H1 (cell line): ENCODE measurements around the gene ROBO2. TPM values are rescaled to one million over a fixed set of nuclear protein-coding genes. Genes with fewer than 3 reads are reported as not detected.

Source experiments
- CTCF ChIA-PET: fragments of 300-600 bp; sonication (Branson Sonifier 250); formaldehyde crosslinking; loops from one replicate; lab custom pipeline; 2021; ENCODE audit not compliant: partially characterized antibody; lab: Charles Lee
- POLR2A ChIA-PET: fragments of 300-600 bp; sonication (Branson Sonifier 250); formaldehyde crosslinking; loops from one replicate; lab custom pipeline; 2021; ENCODE audit warnings: inconsistent platforms; ENCODE audit not compliant: partially characterized antibody; lab: Charles Lee
- DNase-seq, 2 experiments: peaks; one replicate each; pipeline versions ENCODE4 v3.0.0 to v3.0.0-alpha.2; 2010 to 2022; ENCODE audit warnings: low spot score in 2 of 2, low read depth in 1 of 2, mixed read lengths in 1 of 2
- FAIRE-seq: peaks from 2 replicates; lab custom pipeline; 2011; peaks lifted over from hg19 to GRCh38; lab: Jason Lieb, UNC
- H2AFZ ChIP-seq: 2 replicates; pipeline ENCODE4 v1.8.1; 2012; ENCODE audit warnings: low read length, inconsistent platforms
- H2AK5ac ChIP-seq: 2 replicates; pipeline ENCODE4 v1.6.1; 2013; ENCODE audit warnings: low read depth, low read length
- H2BK120ac ChIP-seq: replicated peaks from 2 replicates; pipeline ENCODE3; 2013; ENCODE audit warnings: low read depth, low read length, inconsistent platforms
- H2BK12ac ChIP-seq: 2 replicates; pipeline ENCODE4 v1.6.1; 2013; ENCODE audit warnings: low read depth, low read length
- H2BK15ac ChIP-seq: 2 replicates; pipeline ENCODE4 v1.6.1; 2013; ENCODE audit warnings: low read length
- H2BK20ac ChIP-seq: 2 replicates; pipeline ENCODE4 v1.6.1; 2013; ENCODE audit warnings: low read length
- H2BK5ac ChIP-seq: 2 replicates; pipeline ENCODE4 v1.6.1; 2013; ENCODE audit warnings: low read depth, low read length
- H3K14ac ChIP-seq: 2 replicates; pipeline ENCODE4 v1.6.1; 2013; ENCODE audit warnings: inconsistent platforms; ENCODE audit not compliant: insufficient read length
- H3K18ac ChIP-seq: 2 replicates; pipeline ENCODE4 v1.6.1; 2013; ENCODE audit warnings: low read length; ENCODE audit errors: extremely low read depth
- H3K23ac ChIP-seq: 2 replicates; pipeline ENCODE4 v1.6.1; 2013; ENCODE audit warnings: inconsistent platforms; ENCODE audit not compliant: insufficient read length
- H3K23me2 ChIP-seq: 2 replicates; pipeline ENCODE4 v1.6.1; 2013; ENCODE audit warnings: low read depth, low read length
- H3K27ac ChIP-seq: 2 replicates; pipeline ENCODE4 v1.6.1; 2011; ENCODE audit warnings: low read depth, low read length, inconsistent platforms
- H3K27me3 ChIP-seq, 4 experiments: replicated peaks in 1 of 4; 1 replicate in 1 of 4; 2 replicates in 3 of 4; pipeline versions ENCODE4 v1.6.1 to v1.8.1; 2011 to 2013; ENCODE audit warnings: low read length in 3 of 4, mild to moderate bottlenecking in 3 of 4, inconsistent platforms in 2 of 4, mixed read lengths in 2 of 4, moderate library complexity in 1 of 4; ENCODE audit not compliant: control insufficient read depth in 3 of 4, insufficient read depth in 3 of 4; ENCODE audit errors: extremely low read depth in 1 of 4
- H3K36me3 ChIP-seq, 4 experiments: 2 replicates each; pipeline versions ENCODE4 v1.6.1 to v1.8.1; 2011 to 2013; ENCODE audit warnings: mild to moderate bottlenecking in 4 of 4, low read length in 3 of 4, moderate library complexity in 2 of 4, control low read depth in 1 of 4, inconsistent platforms in 1 of 4; ENCODE audit not compliant: insufficient read depth in 4 of 4, control insufficient read depth in 2 of 4
- H3K4ac ChIP-seq: replicated peaks from 2 replicates; pipeline ENCODE3; 2013; ENCODE audit warnings: low read length, low read depth, mixed read lengths, inconsistent platforms; ENCODE audit not compliant: insufficient read length
- H3K4me1 ChIP-seq, 4 experiments: replicated peaks in 1 of 4; 1 replicate in 1 of 4; 2 replicates in 3 of 4; pipeline versions ENCODE4 v1.6.1 to v1.8.1; 2011 to 2013; ENCODE audit warnings: low read length in 3 of 4, inconsistent platforms in 2 of 4, mixed read lengths in 1 of 4; ENCODE audit not compliant: insufficient read depth in 4 of 4, control insufficient read depth in 3 of 4
- H3K4me2 ChIP-seq, 2 experiments: 2 replicates each; pipeline versions ENCODE4 v1.6.1 to v1.8.1; 2011 to 2013; ENCODE audit warnings: low read depth in 2 of 2, low read length in 2 of 2, control low read depth in 1 of 2, inconsistent platforms in 1 of 2, mild to moderate bottlenecking in 1 of 2; ENCODE audit not compliant: insufficient read depth in 1 of 2
- H3K4me3 ChIP-seq, 4 experiments: fragments of 200-600, 300-600 bp in 1 of 4; sonication (generic), shearing (Covaris generic), sonication (Bioruptor Twin) in 1 of 4; 2 replicates each; pipeline versions ENCODE4 v1.5.1 to v1.8.1; 2011 to 2016; ENCODE audit warnings: low read length in 4 of 4, low read depth in 3 of 4, control low read depth in 2 of 4, inconsistent platforms in 2 of 4, mild to moderate bottlenecking in 2 of 4, mixed read lengths in 1 of 4, moderate library complexity in 1 of 4; ENCODE audit not compliant: insufficient read depth in 2 of 4; ENCODE audit errors: extremely low read depth in 1 of 4
- H3K56ac ChIP-seq: replicated peaks from 2 replicates; pipeline ENCODE3; 2013; ENCODE audit warnings: low read depth, mild to moderate bottlenecking, mixed read lengths, low read length, inconsistent platforms; ENCODE audit not compliant: insufficient read length
- H3K79me1 ChIP-seq: 2 replicates; pipeline ENCODE4 v1.6.1; 2013; ENCODE audit warnings: low read depth, low read length, control low read depth
- H3K79me2 ChIP-seq, 2 experiments: 2 replicates each; pipeline versions ENCODE4 v1.6.1 to v1.8.1; 2012 to 2013; ENCODE audit warnings: low read length in 2 of 2, mild to moderate bottlenecking in 2 of 2, inconsistent platforms in 1 of 2; ENCODE audit not compliant: insufficient read depth in 2 of 2, control insufficient read depth in 1 of 2
- H3K9ac ChIP-seq, 4 experiments: replicated peaks in 1 of 4; 1 replicate in 1 of 4; 2 replicates in 3 of 4; pipeline versions ENCODE4 v1.6.1 to v1.8.1; 2011 to 2013; ENCODE audit warnings: low read depth in 3 of 4, low read length in 3 of 4, control low read depth in 2 of 4, mild to moderate bottlenecking in 2 of 4, moderate library complexity in 2 of 4, inconsistent platforms in 1 of 4; ENCODE audit errors: extremely low read depth in 1 of 4
- H3K9me3 ChIP-seq, 2 experiments: 2 replicates each; pipeline versions ENCODE4 v1.6.1 to v1.8.1; 2012 to 2013; ENCODE audit warnings: mild to moderate bottlenecking in 2 of 2, moderate library complexity in 2 of 2, control low read depth in 1 of 2, inconsistent platforms in 1 of 2, low read depth in 1 of 2, low read length in 1 of 2, mixed read lengths in 1 of 2; ENCODE audit not compliant: insufficient read depth in 2 of 2
- H4K20me1 ChIP-seq, 2 experiments: replicated peaks in 1 of 2; 2 replicates each; pipeline versions ENCODE3 to v1.8.1; 2011 to 2013; ENCODE audit warnings: inconsistent platforms in 2 of 2, low read length in 2 of 2, mild to moderate bottlenecking in 1 of 2; ENCODE audit not compliant: insufficient read depth in 2 of 2, control insufficient read depth in 1 of 2
- H4K5ac ChIP-seq: 2 replicates; pipeline ENCODE4 v1.6.1; 2013; ENCODE audit warnings: low read length, low read depth, mixed read lengths, inconsistent platforms; ENCODE audit not compliant: insufficient read length
- H4K8ac ChIP-seq: 2 replicates; pipeline ENCODE4 v1.8.0; 2013; ENCODE audit warnings: mild to moderate bottlenecking, moderate library complexity, low read length, inconsistent platforms; ENCODE audit not compliant: insufficient read depth; ENCODE audit errors: extremely low read depth
- H4K91ac ChIP-seq: replicated peaks from 2 replicates; pipeline ENCODE3; 2013; ENCODE audit warnings: low read length, mixed read lengths, inconsistent platforms; ENCODE audit not compliant: insufficient read length
- CEBPB ChIP-seq: IDR thresholded peaks from 2 replicates; pipeline ENCODE4 v1.6.1; 2012; ENCODE audit warnings: low read depth, low read length
- CTBP2 ChIP-seq: IDR thresholded peaks from 2 replicates; pipeline ENCODE4 v1.7.0; 2011; ENCODE audit warnings: borderline replicate concordance, mild to moderate bottlenecking, moderate library complexity, mixed read lengths, low read length; ENCODE audit not compliant: insufficient read depth, insufficient read length
- E2F6 ChIP-seq: IDR thresholded peaks from 2 replicates; pipeline ENCODE4 v1.6.1; 2012; ENCODE audit warnings: inconsistent platforms
- NRF1 ChIP-seq: IDR thresholded peaks from 2 replicates; pipeline ENCODE4 v1.6.1; 2011; ENCODE audit warnings: mild to moderate bottlenecking, low read depth, low read length, improper control_type of control experiment
- PHF8 ChIP-seq: fragments of 200-600 bp; sonication (generic); conservative IDR thresholded peaks from 2 replicates; pipeline ENCODE4 v1.7.1; 2012; ENCODE audit warnings: low read depth, mild to moderate bottlenecking, inconsistent platforms, low read length, moderate library complexity
- RXRA ChIP-seq: IDR thresholded peaks from 2 replicates; pipeline ENCODE4 v1.6.1; 2011; ENCODE audit warnings: low read depth, mild to moderate bottlenecking, low read length, moderate library complexity; ENCODE audit not compliant: insufficient read depth
- SIN3A ChIP-seq, 2 experiments: IDR thresholded peaks in 1 of 2; conservative IDR thresholded peaks in 1 of 2; 2 replicates each; pipeline ENCODE4 v1.6.1; 2011 to 2012; ENCODE audit warnings: low read length in 2 of 2, improper control_type of control experiment in 1 of 2, low read depth in 1 of 2, mild to moderate bottlenecking in 1 of 2
- WGBS, 2 experiments: shearing (Covaris generic) in 1 of 2; methylation state at CpG; one replicate each; pipeline versions ENCODE4 v1.1.6 to v1.1.7; 2013 to 2015; ENCODE audit warnings: low lambda C conversion rate in 2 of 2, mixed read lengths in 2 of 2, inconsistent platforms in 1 of 2, low coverage in 1 of 2, missing lambda C conversion rate in 1 of 2; ENCODE audit not compliant: insufficient replicate concordance in 2 of 2, insufficient coverage in 1 of 2, insufficient read length in 1 of 2; ENCODE audit errors: extremely low coverage in 1 of 2, missing lambda C conversion rate in 1 of 2; 5-methylcytosine and 5-hydroxymethylcytosine counted together
- polyA plus RNA-seq, 7 experiments: library from polyadenylated mRNA; depleted of rRNA in 3 of 7; stranded (reverse) in 5 of 7; unstranded in 2 of 7; fragments of >200 nt in 5 of 7; fragments of 200-250 nt in 2 of 7; gene quantifications; 1 replicate in 5 of 7; 2 replicates in 1 of 7; 4 replicates in 1 of 7; pipeline versions ENCODE4 v1.2.1 to v1.2.3, GENCODE V29; 2011 to 2013; ENCODE audit warnings: missing spikeins in 2 of 7, mixed read lengths in 2 of 7
- total RNA-seq: library from RNA; stranded (reverse); fragmentation: NEBNext Ultra II Directional; extraction: Animal tissue kit (Norgen Biotek cat#: 25700); gene quantifications from 2 replicates; pipeline ENCODE4 v1.2.1, GENCODE V29; 2021
- TF ChIP-seq, protein P1 (sequence below): IDR thresholded peaks from 2 replicates; pipeline ENCODE4 v1.6.1; 2011; ENCODE audit warnings: low read depth, mild to moderate bottlenecking, low read length; ENCODE audit not compliant: insufficient read depth

Gene ROBO2
- total and polyA plus RNA-seq, 2 of the 8 experiments (the other 6 are each of a cell fraction or from before 2014, with no cell fraction given) = 1.5 to 2.9 TPM

- H3K4me2 ChIP-seq = no peak overlapping the region
- no peak overlapping the region for H2BK120ac ChIP-seq
- H2BK12ac ChIP-seq = no peak overlapping the region
- DNase-seq (no peak), FAIRE-seq (no peak)
- H2BK20ac ChIP-seq = no peak overlapping the region
- H3K4me3 ChIP-seq = no peak overlapping the region
- H3K18ac ChIP-seq = no peak overlapping the region
- no peak overlapping the region for H3K4ac ChIP-seq
- H3K14ac ChIP-seq = no peak overlapping the region
- no peaks in the 10 kb centered on the region for H3K36me3 ChIP-seq
- no peaks in the 10 kb centered on the region for H3K23me2 ChIP-seq
- H3K27ac ChIP-seq = no peak overlapping the region
- no peaks in the 10 kb centered on the region for H4K20me1 ChIP-seq
- no peak overlapping the region for H4K5ac ChIP-seq
- no peak overlapping the region for H3K23ac ChIP-seq
- no peak overlapping the region for H2AFZ ChIP-seq
- no peaks in the 10 kb centered on the region for H3K79me2 ChIP-seq
- peaks cover 0 to 1% (median 0%) of the 10 kb centered on the region in 4 experiments; a peak in 2 of 7 replicates for H3K27me3 ChIP-seq
- H3K56ac ChIP-seq = no peak overlapping the region
- ChIA-PET CTCF (interaction anchor here (0.6 to 1.5 kb wide), 2 partner anchors 8 to 42 kb away, joined by 3 to 4 read pairs; no protein-coding TSS in a partner anchor), POLR2A (no interaction called here)
- H3K4me1 ChIP-seq = peaks cover 0 to 4% (median 0%) of the 10 kb centered on the region in 4 experiments; a peak in 1 of 7 replicates
- H2AK5ac ChIP-seq = no peak overlapping the region
- no peak overlapping the region for H4K91ac ChIP-seq
- no peaks in the 10 kb centered on the region for H3K79me1 ChIP-seq
- no peak overlapping the region for H4K8ac ChIP-seq
- WGBS, 2 experiments = 85% methylated on average over 3 of the region's 3 CpGs; no CpG with 5 or more reads in 1 of the 2 experiments
- no peaks in the 10 kb centered on the region for H3K9me3 ChIP-seq
- H3K9ac ChIP-seq = no peak overlapping the region
- no peak overlapping the region for H2BK5ac ChIP-seq
- H2BK15ac ChIP-seq = no peak overlapping the region
- TF ChIP-seq CTBP2 (no peak), RXRA (no peak), NRF1 (no peak), CEBPB (no peak), SIN3A (conservative IDR thresholded peaks at IDR 0.05 in 1 of 2, IDR thresholded peaks at IDR 0.05 in 1 of 2; ENCODE audit: low read depth in 1 of 2, low read length in 2 of 2) (no peak), E2F6 (no peak), PHF8 (no peak)
- TF ChIP-seq, protein P1, sequence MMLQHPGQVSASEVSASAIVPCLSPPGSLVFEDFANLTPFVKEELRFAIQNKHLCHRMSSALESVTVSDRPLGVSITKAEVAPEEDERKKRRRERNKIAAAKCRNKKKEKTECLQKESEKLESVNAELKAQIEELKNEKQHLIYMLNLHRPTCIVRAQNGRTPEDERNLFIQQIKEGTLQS = no peak
These were observed 485.2 kb downstream of the ROBO2 start for GRCh38 chr3:77524946-77525682.
